HepG2 (cell line): Measurements from ENCODE around the gene TMEM198. TPM values are rescaled to one million over a fixed set of nuclear protein-coding genes. Genes with fewer than 3 reads are reported as not detected.
A peak's percentile ranks its signal among the peaks of the same experiment; 100 is the strongest.

Experiments
- DMAP1 ChIP-seq: IDR thresholded peaks from 2 replicates; pipeline ENCODE4 v1.6.1; 2016
- DPF2 ChIP-seq: sonication (generic); formaldehyde crosslinking; IDR thresholded peaks from 2 replicates; pipeline ENCODE4 v1.4.0; 2020; ENCODE audit warnings: mild to moderate bottlenecking, low read depth, missing genetic modification reagents, borderline replicate concordance
- MLLT10 ChIP-seq: sonication (generic); formaldehyde crosslinking; IDR thresholded peaks from 2 replicates; pipeline ENCODE4 v1.4.0; 2020; ENCODE audit warnings: missing genetic modification reagents
- NCOA1 ChIP-seq: sonication (generic); formaldehyde crosslinking; IDR thresholded peaks from 2 replicates; pipeline ENCODE4 v1.9.0; 2021; ENCODE audit warnings: missing genetic modification reagents
- NFKBIZ ChIP-seq: IDR thresholded peaks from 2 replicates; pipeline ENCODE4 v1.6.1; 2018; ENCODE audit warnings: missing genetic modification reagents, missing compliant biosample characterization
- PHF5A ChIP-seq: IDR thresholded peaks from one replicate; pipeline ENCODE4 v1.6.1; 2018; ENCODE audit warnings: low read depth, missing genetic modification reagents; ENCODE audit not compliant: unreplicated experiment
- POLR2AphosphoS2 ChIP-seq: IDR thresholded peaks from 2 replicates; pipeline ENCODE4 v1.6.1; 2011; ENCODE audit warnings: low read depth, low read length, improper control_type of control experiment
- POLR2G ChIP-seq: fragments of 200-400 bp; formaldehyde crosslinking; IDR thresholded peaks from 2 replicates; pipeline ENCODE4 v1.6.1; 2018; ENCODE audit warnings: mild to moderate bottlenecking, low read depth, low read length, moderate library complexity
- PRMT3 ChIP-seq: sonication (generic); formaldehyde crosslinking; IDR thresholded peaks from 2 replicates; pipeline ENCODE4 v1.8.1; 2022; ENCODE audit warnings: low read depth, mild to moderate bottlenecking, moderate library complexity, missing genetic modification reagents, borderline replicate concordance
- RFXAP ChIP-seq: sonication (generic); formaldehyde crosslinking; IDR thresholded peaks from 2 replicates; pipeline ENCODE4 v1.4.0; 2020; ENCODE audit warnings: missing genetic modification reagents, borderline replicate concordance
- SMAD1 ChIP-seq: sonication (generic); formaldehyde crosslinking; IDR thresholded peaks from 2 replicates; pipeline ENCODE4 v1.4.0; 2020; ENCODE audit warnings: missing genetic modification reagents, low read depth, mild to moderate bottlenecking, borderline replicate concordance
- TBP ChIP-seq: sonication (generic); formaldehyde crosslinking; IDR thresholded peaks from 2 replicates; pipeline ENCODE4 v1.5.0; 2020; ENCODE audit warnings: missing genetic modification reagents
- TSC22D2 ChIP-seq: sonication (generic); formaldehyde crosslinking; IDR thresholded peaks from 2 replicates; pipeline ENCODE4 v1.5.1; 2020; ENCODE audit warnings: missing genetic modification reagents, mild to moderate bottlenecking, borderline replicate concordance
- ZFP41 ChIP-seq: sonication (generic); formaldehyde crosslinking; IDR thresholded peaks from 2 replicates; pipeline ENCODE4 v1.4.0; 2020; ENCODE audit warnings: mild to moderate bottlenecking, missing genetic modification reagents, borderline replicate concordance
- ZFYVE20 ChIP-seq: sonication (generic); formaldehyde crosslinking; IDR thresholded peaks from 2 replicates; pipeline ENCODE4 v1.8.0; 2023; ENCODE audit warnings: low read depth, mild to moderate bottlenecking, moderate library complexity, missing genetic modification reagents, borderline replicate concordance
- ZNF317 ChIP-seq: sonication (generic); formaldehyde crosslinking; IDR thresholded peaks from 2 replicates; pipeline ENCODE4 v1.5.0; 2020; ENCODE audit warnings: mild to moderate bottlenecking, missing genetic modification reagents
- ZNF703 ChIP-seq: sonication (generic); formaldehyde crosslinking; IDR thresholded peaks from 2 replicates; pipeline ENCODE4 v1.5.1; 2020; ENCODE audit warnings: missing genetic modification reagents, mild to moderate bottlenecking, moderate library complexity, borderline replicate concordance
- polyA plus RNA-seq, 8 experiments: library from polyadenylated mRNA; depleted of rRNA in 3 of 8; stranded (reverse) in 7 of 8; unstranded in 1 of 8; fragments of >200 nt; fragmentation: Illumina TruSeq in 4 of 8; extraction: Trizol in 4 of 8; gene quantifications; 2 replicates each; pipeline versions ENCODE4 v1.2.1 to v1.2.3, GENCODE V29; 2011 to 2016; ENCODE audit warnings: low read depth in 4 of 8, missing spikeins in 1 of 8, mixed read lengths in 1 of 8; ENCODE audit not compliant: insufficient read depth in 1 of 8
- total RNA-seq, 5 experiments: library from RNA; depleted of rRNA; stranded (reverse); fragments of >200 nt; fragmentation: Illumina TruSeq; extraction: Trizol; gene quantifications; 2 replicates each; pipeline ENCODE4 v1.2.3, GENCODE V29; 2016; ENCODE audit warnings: low read depth in 1 of 5
- TF ChIP-seq, protein P1 (sequence below): sonication (generic); formaldehyde crosslinking; IDR thresholded peaks from 2 replicates; pipeline ENCODE4 v1.4.0; 2020; ENCODE audit warnings: missing genetic modification reagents
- TF ChIP-seq, protein P2 (sequence below): IDR thresholded peaks from 2 replicates; pipeline ENCODE4 v1.6.1; 2012; ENCODE audit warnings: low read length, improper control_type of control experiment
- TF ChIP-seq, protein P3 (sequence below): sonication (generic); formaldehyde crosslinking; IDR thresholded peaks from 2 replicates; pipeline ENCODE4 v1.4.0; 2020; ENCODE audit warnings: missing genetic modification reagents

The TMEM198 gene
- total and polyA plus RNA-seq, 2 of the 13 experiments (the other 11 are each of a cell fraction or from before 2014, with no cell fraction given): 17.3 to 23.5 TPM

DNA sequence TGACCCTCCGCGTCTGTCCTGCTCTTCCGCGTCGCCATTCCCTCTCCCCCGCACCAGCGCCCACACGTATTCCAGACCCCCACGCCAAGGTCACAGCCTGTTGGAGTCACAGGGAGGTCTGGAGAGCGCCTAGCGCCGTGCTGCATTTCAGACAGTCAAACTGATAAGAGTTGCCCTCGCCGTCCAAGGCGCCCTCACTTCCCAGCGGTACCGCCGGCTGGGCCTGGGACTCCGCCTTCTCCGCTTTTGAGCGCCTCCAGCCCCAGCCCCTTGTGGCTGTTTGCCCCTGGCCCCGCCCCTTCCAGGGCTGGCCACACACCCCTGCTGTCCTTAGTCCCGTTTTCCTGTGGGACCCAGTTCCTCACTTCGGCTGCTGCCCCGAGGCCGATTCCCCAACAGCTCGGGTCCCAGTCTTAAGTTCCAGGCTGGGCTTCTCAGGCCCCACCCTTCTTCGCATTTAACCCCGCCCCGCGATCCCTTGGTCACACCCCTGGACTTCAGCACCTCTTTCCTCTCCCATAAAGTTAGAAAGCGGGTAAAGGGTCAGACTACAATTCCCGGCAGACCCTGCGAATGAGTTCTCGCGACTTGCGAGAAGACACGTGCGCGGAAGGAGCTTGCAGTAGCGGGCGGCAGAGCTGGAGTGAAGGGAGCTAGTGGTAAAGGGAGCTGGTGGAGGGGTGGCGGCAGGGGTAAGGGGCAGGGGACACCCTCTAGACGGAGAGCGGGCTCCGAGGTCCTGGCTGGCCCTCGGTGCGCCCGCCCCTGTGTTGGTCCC lies 45.4 kb upstream of the TMEM198 start, which contains the start of gene GMPPA (continued):
- TF ChIP-seq POLR2AphosphoS2 (no peak), POLR2G (peak; percentile 92), ZFP41 (CRISPR knock-in tag) (no peak), SMAD1 (peak; percentile 85; the same call in 1 of the 2 replicates), NCOA1 (CRISPR knock-in tag) (0 out of 2 replicates have a peak, but pooled peaks have one; percentile 84), DPF2 (CRISPR knock-in tag) (no peak), NFKBIZ (no peak), TSC22D2 (CRISPR knock-in tag) (no peak), PRMT3 (no peak), ZNF317 (peak; percentile 66; the same call in 1 of the 2 replicates), ZNF703 (CRISPR knock-in tag) (peak; percentile 85; the same call in 1 of the 2 replicates), MLLT10 (CRISPR knock-in tag) (no peak), PHF5A (peak; percentile 40), ZFYVE20 (CRISPR knock-in tag) (no peak), RFXAP (CRISPR knock-in tag) (no peak), DMAP1 (peak; percentile 93), TBP (CRISPR knock-in tag) (no peak)
- TF ChIP-seq, protein P1, sequence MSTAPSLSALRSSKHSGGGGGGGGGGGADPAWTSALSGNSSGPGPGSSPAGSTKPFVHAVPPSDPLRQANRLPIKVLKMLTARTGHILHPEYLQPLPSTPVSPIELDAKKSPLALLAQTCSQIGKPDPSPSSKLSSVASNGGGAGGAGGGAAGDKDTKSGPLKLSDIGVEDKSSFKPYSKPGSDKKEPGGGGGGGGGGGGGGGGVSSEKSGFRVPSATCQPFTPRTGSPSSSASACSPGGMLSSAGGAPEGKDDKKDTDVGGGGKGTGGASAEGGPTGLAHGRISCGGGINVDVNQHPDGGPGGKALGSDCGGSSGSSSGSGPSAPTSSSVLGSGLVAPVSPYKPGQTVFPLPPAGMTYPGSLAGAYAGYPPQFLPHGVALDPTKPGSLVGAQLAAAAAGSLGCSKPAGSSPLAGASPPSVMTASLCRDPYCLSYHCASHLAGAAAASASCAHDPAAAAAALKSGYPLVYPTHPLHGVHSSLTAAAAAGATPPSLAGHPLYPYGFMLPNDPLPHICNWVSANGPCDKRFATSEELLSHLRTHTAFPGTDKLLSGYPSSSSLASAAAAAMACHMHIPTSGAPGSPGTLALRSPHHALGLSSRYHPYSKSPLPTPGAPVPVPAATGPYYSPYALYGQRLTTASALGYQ (CRISPR knock-in tag): peak; percentile 44; the same call in 1 of the 2 replicates
- TF ChIP-seq, protein P2, sequence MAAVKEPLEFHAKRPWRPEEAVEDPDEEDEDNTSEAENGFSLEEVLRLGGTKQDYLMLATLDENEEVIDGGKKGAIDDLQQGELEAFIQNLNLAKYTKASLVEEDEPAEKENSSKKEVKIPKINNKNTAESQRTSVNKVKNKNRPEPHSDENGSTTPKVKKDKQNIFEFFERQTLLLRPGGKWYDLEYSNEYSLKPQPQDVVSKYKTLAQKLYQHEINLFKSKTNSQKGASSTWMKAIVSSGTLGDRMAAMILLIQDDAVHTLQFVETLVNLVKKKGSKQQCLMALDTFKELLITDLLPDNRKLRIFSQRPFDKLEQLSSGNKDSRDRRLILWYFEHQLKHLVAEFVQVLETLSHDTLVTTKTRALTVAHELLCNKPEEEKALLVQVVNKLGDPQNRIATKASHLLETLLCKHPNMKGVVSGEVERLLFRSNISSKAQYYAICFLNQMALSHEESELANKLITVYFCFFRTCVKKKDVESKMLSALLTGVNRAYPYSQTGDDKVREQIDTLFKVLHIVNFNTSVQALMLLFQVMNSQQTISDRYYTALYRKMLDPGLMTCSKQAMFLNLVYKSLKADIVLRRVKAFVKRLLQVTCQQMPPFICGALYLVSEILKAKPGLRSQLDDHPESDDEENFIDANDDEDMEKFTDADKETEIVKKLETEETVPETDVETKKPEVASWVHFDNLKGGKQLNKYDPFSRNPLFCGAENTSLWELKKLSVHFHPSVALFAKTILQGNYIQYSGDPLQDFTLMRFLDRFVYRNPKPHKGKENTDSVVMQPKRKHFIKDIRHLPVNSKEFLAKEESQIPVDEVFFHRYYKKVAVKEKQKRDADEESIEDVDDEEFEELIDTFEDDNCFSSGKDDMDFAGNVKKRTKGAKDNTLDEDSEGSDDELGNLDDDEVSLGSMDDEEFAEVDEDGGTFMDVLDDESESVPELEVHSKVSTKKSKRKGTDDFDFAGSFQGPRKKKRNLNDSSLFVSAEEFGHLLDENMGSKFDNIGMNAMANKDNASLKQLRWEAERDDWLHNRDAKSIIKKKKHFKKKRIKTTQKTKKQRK: no peak
- TF ChIP-seq, protein P3, sequence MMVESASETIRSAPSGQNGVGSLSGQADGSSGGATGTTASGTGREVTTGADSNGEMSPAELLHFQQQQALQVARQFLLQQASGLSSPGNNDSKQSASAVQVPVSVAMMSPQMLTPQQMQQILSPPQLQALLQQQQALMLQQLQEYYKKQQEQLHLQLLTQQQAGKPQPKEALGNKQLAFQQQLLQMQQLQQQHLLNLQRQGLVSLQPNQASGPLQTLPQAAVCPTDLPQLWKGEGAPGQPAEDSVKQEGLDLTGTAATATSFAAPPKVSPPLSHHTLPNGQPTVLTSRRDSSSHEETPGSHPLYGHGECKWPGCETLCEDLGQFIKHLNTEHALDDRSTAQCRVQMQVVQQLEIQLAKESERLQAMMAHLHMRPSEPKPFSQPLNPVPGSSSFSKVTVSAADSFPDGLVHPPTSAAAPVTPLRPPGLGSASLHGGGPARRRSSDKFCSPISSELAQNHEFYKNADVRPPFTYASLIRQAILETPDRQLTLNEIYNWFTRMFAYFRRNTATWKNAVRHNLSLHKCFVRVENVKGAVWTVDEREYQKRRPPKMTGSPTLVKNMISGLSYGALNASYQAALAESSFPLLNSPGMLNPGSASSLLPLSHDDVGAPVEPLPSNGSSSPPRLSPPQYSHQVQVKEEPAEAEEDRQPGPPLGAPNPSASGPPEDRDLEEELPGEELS (CRISPR knock-in tag): no peak; the same call in 1 of the 2 replicates
